Measurements from ENCODE around the gene SH3BP1. TPM values are rescaled to one million over a fixed set of nuclear protein-coding genes. Genes with fewer than 3 reads are reported as not detected.

The SH3BP1 gene
- total and polyA plus RNA-seq, 9 of the 15 experiments (the other 6 are each of a cell fraction or from before 2014, with no cell fraction given): 0.10 to 36.2 (median 10.4) TPM

- ATAC-seq (no peak), FAIRE-seq (no peak), DNase-seq (ENCODE audit: extremely low read depth in 1 of 4, low spot score in 3 of 4) (no peak)
- no peaks in the 10 kb centered on the region for H3K9me1 ChIP-seq (ENCODE audit: control insufficient read depth, insufficient read depth, low read length)
- ChIA-PET CTCF (ENCODE audit: low intra/inter-chr PET ratio) (no interaction called here), POLR2A (no interaction called here)
- peaks cover 3 to 18% of the 10 kb centered on the region in 2 experiments; a peak in 3 of 5 replicates for H3K4me1 ChIP-seq (replicated peaks in 1 of 2; ENCODE audit: control insufficient read depth in 2 of 2, insufficient read depth in 2 of 2, low read length in 2 of 2)
- no peaks in the 10 kb centered on the region for H3K27me3 ChIP-seq (ENCODE audit: control insufficient read depth in 2 of 2, insufficient read depth in 2 of 2, low read length in 2 of 2)
- no peaks in the 10 kb centered on the region for H3K9me3 ChIP-seq (replicated peaks; ENCODE audit: control insufficient read depth, insufficient read depth, low read depth, low read length)
- no peak overlapping the region for H3K9ac ChIP-seq (ENCODE audit: insufficient read depth in 1 of 2, low read depth in 2 of 2, low read length in 2 of 2)
- peaks cover 52% of the 10 kb centered on the region; the same call in 2 of the 3 replicates for H3K36me3 ChIP-seq (ENCODE audit: control insufficient read depth, insufficient read depth, low read length)
- intact Hi-C loops (cut with micrococcal nuclease) (no loop called here), in situ Hi-C loops (cut with MboI) (no loop called here)
- no peak overlapping the region for H2AFZ ChIP-seq (ENCODE audit: low read depth, low read length)
- no peaks in the 10 kb centered on the region for H4K20me1 ChIP-seq (replicated peaks; ENCODE audit: control insufficient read depth, insufficient read depth, low read length)
- WGBS (ENCODE audit: insufficient coverage, low coverage, missing lambda C conversion rate): 93% methylated on average over 7 of the region's 7 CpGs
- H3K27ac ChIP-seq (ENCODE audit: extremely low read depth, low read depth, low read length): no peak overlapping the region
- no peak overlapping the region for H3K4me3 ChIP-seq
- peaks cover 14% of the 10 kb centered on the region for H3K79me2 ChIP-seq (ENCODE audit: control insufficient read depth, insufficient read depth, low read length)
- no TSS peak for BruUV-seq (replicated peaks)
- TF ChIP-seq LEF1 (IDR thresholded peaks at IDR 0.05) (no peak), IRF2 (CRISPR knock-in tag; IDR thresholded peaks at IDR 0.05) (no peak), USF1 (CRISPR knock-in tag; IDR thresholded peaks at IDR 0.05) (no peak), ZNF253 (CRISPR knock-in tag; conservative IDR thresholded peaks at IDR 0.05) (no peak), POLR2B (IDR thresholded peaks at IDR 0.05; ENCODE audit: low read depth, partially characterized antibody) (no peak), RNF2 (IDR thresholded peaks at IDR 0.05) (no peak), SMAD2 (IDR thresholded peaks at IDR 0.05; ENCODE audit: low read depth, low read length) (no peak)
- no peak overlapping the region for H3K4me2 ChIP-seq (ENCODE audit: insufficient read depth, low read length)
Measured at GRCh38 chr22:37690407-37690806, 50.9 kb downstream of the SH3BP1 start.
